ENCODE data around the gene WSB1.

- no peak for TF ChIP-seq CTCF (IDR thresholded peaks at IDR 0.05)
- TF ChIP-seq POLR2A (IDR thresholded peaks at IDR 0.05): no peak
Measured at GRCh38 chr17:27360507-27360906, 66.6 kb downstream of the WSB1 start.

All from lower leg skin (tissue), 3 donors.